ENCODE results near the gene NR6A1.

DNA sequence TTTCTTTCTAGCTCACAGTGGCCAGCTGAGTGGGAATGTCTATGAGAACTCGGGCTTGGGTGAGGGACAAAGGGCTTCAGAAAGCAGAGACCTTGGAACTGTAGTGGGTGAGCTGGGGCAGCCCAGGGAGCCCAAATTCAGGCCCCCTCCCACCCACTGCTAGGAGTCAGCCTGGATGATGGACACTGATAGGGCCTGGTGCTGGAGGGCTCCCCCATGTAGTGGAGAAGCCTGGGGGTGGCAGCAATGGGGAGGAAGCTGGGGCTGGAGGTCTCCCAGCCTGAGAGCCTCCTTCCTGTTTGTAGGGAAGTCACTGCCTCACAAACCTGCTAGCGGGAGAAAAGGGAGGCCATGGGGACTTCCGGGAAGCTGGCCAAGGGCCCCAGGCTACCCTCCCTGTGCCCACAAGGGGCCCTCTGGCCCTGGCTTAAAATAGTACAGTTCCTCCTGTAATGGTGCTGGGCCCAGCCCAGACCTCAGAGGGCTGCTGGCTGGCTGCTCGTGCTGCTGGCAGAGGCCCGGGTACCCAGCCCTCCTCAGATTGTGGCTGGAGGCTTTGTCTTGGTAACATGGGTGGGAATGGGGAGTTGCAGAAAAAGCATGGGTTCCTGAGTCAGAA lies 257.6 kb downstream of the NR6A1 start:
- TF ChIP-seq, protein P1, sequence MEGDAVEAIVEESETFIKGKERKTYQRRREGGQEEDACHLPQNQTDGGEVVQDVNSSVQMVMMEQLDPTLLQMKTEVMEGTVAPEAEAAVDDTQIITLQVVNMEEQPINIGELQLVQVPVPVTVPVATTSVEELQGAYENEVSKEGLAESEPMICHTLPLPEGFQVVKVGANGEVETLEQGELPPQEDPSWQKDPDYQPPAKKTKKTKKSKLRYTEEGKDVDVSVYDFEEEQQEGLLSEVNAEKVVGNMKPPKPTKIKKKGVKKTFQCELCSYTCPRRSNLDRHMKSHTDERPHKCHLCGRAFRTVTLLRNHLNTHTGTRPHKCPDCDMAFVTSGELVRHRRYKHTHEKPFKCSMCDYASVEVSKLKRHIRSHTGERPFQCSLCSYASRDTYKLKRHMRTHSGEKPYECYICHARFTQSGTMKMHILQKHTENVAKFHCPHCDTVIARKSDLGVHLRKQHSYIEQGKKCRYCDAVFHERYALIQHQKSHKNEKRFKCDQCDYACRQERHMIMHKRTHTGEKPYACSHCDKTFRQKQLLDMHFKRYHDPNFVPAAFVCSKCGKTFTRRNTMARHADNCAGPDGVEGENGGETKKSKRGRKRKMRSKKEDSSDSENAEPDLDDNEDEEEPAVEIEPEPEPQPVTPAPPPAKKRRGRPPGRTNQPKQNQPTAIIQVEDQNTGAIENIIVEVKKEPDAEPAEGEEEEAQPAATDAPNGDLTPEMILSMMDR (IDR thresholded peaks at IDR 0.05): no peak
- TF ChIP-seq POLR2AphosphoS5 (IDR thresholded peaks at IDR 0.05) (no peak), POLR2A (IDR thresholded peaks at IDR 0.05) (no peak)
